T-helper 1 cell treated with Interleukin-12 subunit alpha and Interleukin-12 subunit beta and Interleukin-4 antibody, amounts not matched to agents 30 μg/mL and 1 μg/mL, for 36 hours (primary cell): ENCODE results near the gene SLC7A14.
"Not testable (repeated sequence)": the region's sequence is repeated elsewhere in the genome, so short reads cannot be mapped to it uniquely, and the experiment has no call there.

Experiments
- H3K27ac Mint-ChIP-seq: one replicate; pipeline ENCODE4 v1.8.0; 2021; ENCODE audit warnings: mild to moderate bottlenecking, mixed read lengths
- H3K27me3 Mint-ChIP-seq: one replicate; pipeline ENCODE4 v1.8.0; 2021; ENCODE audit warnings: low read depth, mixed read lengths
- H3K36me3 Mint-ChIP-seq: one replicate; pipeline ENCODE4 v1.8.0; 2021; ENCODE audit warnings: low read depth, mixed read lengths
- H3K4me1 Mint-ChIP-seq: one replicate; pipeline ENCODE4 v1.8.0; 2021; ENCODE audit warnings: low read depth, mixed read lengths
- H3K4me3 Mint-ChIP-seq: one replicate; pipeline ENCODE4 v1.8.0; 2021; ENCODE audit warnings: mild to moderate bottlenecking, moderate library complexity, mixed read lengths
- H3K9me3 Mint-ChIP-seq: one replicate; pipeline ENCODE4 v1.8.0; 2021; ENCODE audit warnings: mixed read lengths

Gene SLC7A14

GRCh38 chr3:170605490-170605889, 19.6 kb upstream of the SLC7A14 start:
- H3K27ac Mint-ChIP-seq, result no peak overlapping the region
- peaks cover 4% of the 10 kb centered on the region for H3K27me3 Mint-ChIP-seq
- no peak overlapping the region for H3K4me3 Mint-ChIP-seq
- no peaks in the 10 kb centered on the region for H3K36me3 Mint-ChIP-seq
- no peaks in the 10 kb centered on the region for H3K4me1 Mint-ChIP-seq
- H3K9me3 Mint-ChIP-seq, result no peaks in the 10 kb centered on the region

DNA sequence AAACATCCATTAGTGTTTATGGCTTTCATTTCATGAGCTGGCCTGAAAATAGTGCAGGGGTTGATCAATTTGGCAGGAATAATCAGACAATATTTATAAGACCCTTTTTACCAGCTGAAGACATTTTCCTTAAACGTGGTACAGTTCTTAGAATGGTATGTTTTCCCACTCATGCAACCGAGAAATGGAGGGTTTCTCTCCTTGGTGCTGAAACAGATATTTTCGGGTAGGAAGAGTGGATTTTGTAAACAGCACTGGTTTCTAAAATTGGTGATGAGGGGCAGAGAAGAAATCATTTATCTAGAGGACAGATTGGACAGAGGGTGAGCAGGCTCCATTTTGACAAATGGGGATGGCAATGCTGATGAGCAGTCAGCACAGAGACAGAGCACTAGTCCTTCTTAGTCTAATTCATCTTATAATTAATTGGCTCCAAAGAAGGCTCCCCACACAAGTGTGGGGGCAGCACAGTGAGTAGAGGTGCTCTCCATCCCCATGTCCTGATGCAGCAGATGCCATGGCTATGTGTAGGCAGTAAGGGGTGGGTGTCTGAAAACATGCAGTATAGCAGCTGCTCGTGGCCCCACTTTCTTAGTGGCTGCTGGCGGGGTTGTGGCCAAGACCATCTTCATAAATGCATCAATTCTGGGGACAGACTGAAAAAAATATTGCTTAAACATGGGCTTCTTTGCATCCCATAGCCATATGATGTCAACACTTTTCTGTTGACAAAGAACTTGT, 18.1 kb upstream of the SLC7A14 start:
- Mint-ChIP-seq H3K4me3 (no peak overlapping the region), H3K4me1 (no peaks in the 10 kb centered on the region), H3K27ac (no peak overlapping the region), H3K36me3 (no peaks in the 10 kb centered on the region), H3K9me3 (no peaks in the 10 kb centered on the region), H3K27me3 (peaks cover 4% of the 10 kb centered on the region)

- Mint-ChIP-seq H3K27ac (no peak overlapping the region), H3K36me3 (no peaks in the 10 kb centered on the region), H3K4me3 (no peak overlapping the region), H3K4me1 (no peaks in the 10 kb centered on the region), H3K9me3 (no peaks in the 10 kb centered on the region), H3K27me3 (peaks cover 4% of the 10 kb centered on the region)
These were observed 16.7 kb upstream of the SLC7A14 start for GRCh38 chr3:170602556-170602955.

- H3K36me3 Mint-ChIP-seq, result no peaks in the 10 kb centered on the region
- H3K4me3 Mint-ChIP-seq, result no peak overlapping the region
- no peaks in the 10 kb centered on the region for H3K9me3 Mint-ChIP-seq
- H3K27me3 Mint-ChIP-seq, result peaks cover 4% of the 10 kb centered on the region
- H3K4me1 Mint-ChIP-seq, result no peaks in the 10 kb centered on the region
- H3K27ac Mint-ChIP-seq, result no peak overlapping the region
These were observed 14.2 kb upstream of the SLC7A14 start for GRCh38 chr3:170600005-170600624.

- no peaks in the 10 kb centered on the region for H3K4me1 Mint-ChIP-seq
- peaks cover 11% of the 10 kb centered on the region for H3K27me3 Mint-ChIP-seq
- H3K4me3 Mint-ChIP-seq, result no peak overlapping the region
- no peaks in the 10 kb centered on the region for H3K36me3 Mint-ChIP-seq
- H3K27ac Mint-ChIP-seq, result no peak overlapping the region
- no peaks in the 10 kb centered on the region for H3K9me3 Mint-ChIP-seq
These were observed 13.2 kb upstream of the SLC7A14 start for GRCh38 chr3:170599091-170599490.

- H3K36me3 Mint-ChIP-seq, result no peaks in the 10 kb centered on the region
- H3K4me3 Mint-ChIP-seq, result no peak overlapping the region
These were observed 12.2 kb upstream of the SLC7A14 start for GRCh38 chr3:170598091-170598502.

GRCh38 chr3:170594528-170594927, 8.7 kb upstream of the SLC7A14 start:
- no peak overlapping the region for H3K27ac Mint-ChIP-seq
- H3K4me3 Mint-ChIP-seq, result no peak overlapping the region
- H3K27me3 Mint-ChIP-seq, result peaks cover 17% of the 10 kb centered on the region
- no peaks in the 10 kb centered on the region for H3K9me3 Mint-ChIP-seq
- H3K36me3 Mint-ChIP-seq, result no peaks in the 10 kb centered on the region
- H3K4me1 Mint-ChIP-seq, result no peaks in the 10 kb centered on the region

More at GRCh38 chr3:170598091-170598502, 12.2 kb upstream of the SLC7A14 start:
- Mint-ChIP-seq H3K4me1 (no peaks in the 10 kb centered on the region), H3K27ac (no peak overlapping the region), H3K9me3 (no peaks in the 10 kb centered on the region), H3K27me3 (peaks cover 11% of the 10 kb centered on the region)

- no peaks in the 10 kb centered on the region for H3K9me3 Mint-ChIP-seq
- no peak overlapping the region for H3K4me3 Mint-ChIP-seq
- H3K27me3 Mint-ChIP-seq, result peaks cover 24% of the 10 kb centered on the region
- no peaks in the 10 kb centered on the region for H3K36me3 Mint-ChIP-seq
- H3K27ac Mint-ChIP-seq, result no peak overlapping the region
- no peaks in the 10 kb centered on the region for H3K4me1 Mint-ChIP-seq
These were observed 7.8 kb upstream of the SLC7A14 start for GRCh38 chr3:170593634-170594033.

DNA sequence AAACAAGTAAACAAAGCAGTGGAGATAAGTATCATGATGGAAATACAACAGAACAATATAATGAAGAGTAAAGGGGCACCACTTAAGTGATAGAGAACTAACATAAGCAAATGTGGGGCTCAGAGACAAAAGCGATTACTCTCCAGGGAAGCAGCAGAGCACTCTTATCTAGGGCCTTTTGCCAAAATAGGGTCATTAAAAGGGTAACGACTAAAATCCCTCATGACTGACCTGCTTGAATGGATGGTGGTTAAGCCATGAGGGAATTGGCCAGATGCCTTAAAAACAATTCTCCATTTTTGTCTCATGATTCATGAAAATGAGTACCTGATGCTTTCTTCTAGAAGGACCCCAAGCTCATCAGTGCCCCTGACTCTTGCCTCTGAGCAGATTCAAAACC, 3.2 kb upstream of the SLC7A14 start:
- Mint-ChIP-seq H3K9me3 (no peaks in the 10 kb centered on the region), H3K27ac (no peak overlapping the region), H3K36me3 (no peaks in the 10 kb centered on the region), H3K4me1 (no peaks in the 10 kb centered on the region), H3K4me3 (no peak overlapping the region), H3K27me3 (peaks cover 40% of the 10 kb centered on the region)

GRCh38 chr3:170585008-170585936, 603 bp downstream of the SLC7A14 start:
- H3K27ac Mint-ChIP-seq, result no peak overlapping the region
- no peaks in the 10 kb centered on the region for H3K4me1 Mint-ChIP-seq
- no peaks in the 10 kb centered on the region for H3K9me3 Mint-ChIP-seq
- H3K36me3 Mint-ChIP-seq, result no peaks in the 10 kb centered on the region
- peaks cover 47% of the 10 kb centered on the region for H3K27me3 Mint-ChIP-seq
- no peak overlapping the region for H3K4me3 Mint-ChIP-seq

DNA sequence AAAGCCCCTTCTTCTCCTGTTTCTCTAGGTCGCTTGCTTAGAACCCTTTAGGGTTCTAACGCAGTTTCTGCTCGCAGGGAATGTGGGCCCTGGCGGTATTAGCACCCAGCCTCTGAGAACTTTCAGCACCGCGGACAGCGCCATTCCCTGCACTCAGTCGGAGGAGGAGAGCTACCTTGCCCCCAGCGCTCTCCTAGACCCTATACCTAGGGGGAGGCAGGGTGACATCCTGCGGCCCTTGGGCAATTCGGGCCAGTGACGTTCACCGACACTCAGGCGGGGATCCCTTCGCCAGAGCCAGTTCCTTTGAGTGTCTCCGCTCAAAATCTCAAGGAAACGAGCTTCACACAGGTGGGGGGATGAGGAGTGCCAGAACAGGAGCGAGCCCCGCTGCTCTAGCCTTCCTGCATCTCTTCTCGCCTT, 1.3 kb downstream of the SLC7A14 start:
- Mint-ChIP-seq H3K4me3 (no peak overlapping the region), H3K36me3 (no peaks in the 10 kb centered on the region), H3K27ac (no peak overlapping the region), H3K27me3 (peaks cover 47% of the 10 kb centered on the region), H3K4me1 (no peaks in the 10 kb centered on the region), H3K9me3 (no peaks in the 10 kb centered on the region)

DNA sequence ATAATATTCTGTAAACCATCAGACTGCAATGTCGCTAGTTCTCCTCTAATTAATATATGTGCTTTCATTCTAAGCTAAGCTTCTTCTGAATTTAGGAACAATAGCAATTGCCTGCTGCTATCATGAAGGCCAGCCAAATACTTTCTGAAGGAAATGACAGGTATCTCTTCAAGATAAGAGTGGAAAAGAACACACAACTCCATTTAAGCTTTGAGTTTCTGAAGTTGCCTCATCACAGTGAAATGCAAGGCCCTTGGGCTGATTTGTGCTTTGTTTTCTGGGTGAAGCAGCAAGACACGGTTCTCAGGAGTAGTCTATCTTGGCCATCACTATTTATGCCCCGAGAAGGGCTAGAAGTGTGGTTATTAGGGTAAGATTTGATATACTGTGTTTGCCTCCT, 6.2 kb downstream of the SLC7A14 start:
- H3K9me3 Mint-ChIP-seq, result no peaks in the 10 kb centered on the region

DNA sequence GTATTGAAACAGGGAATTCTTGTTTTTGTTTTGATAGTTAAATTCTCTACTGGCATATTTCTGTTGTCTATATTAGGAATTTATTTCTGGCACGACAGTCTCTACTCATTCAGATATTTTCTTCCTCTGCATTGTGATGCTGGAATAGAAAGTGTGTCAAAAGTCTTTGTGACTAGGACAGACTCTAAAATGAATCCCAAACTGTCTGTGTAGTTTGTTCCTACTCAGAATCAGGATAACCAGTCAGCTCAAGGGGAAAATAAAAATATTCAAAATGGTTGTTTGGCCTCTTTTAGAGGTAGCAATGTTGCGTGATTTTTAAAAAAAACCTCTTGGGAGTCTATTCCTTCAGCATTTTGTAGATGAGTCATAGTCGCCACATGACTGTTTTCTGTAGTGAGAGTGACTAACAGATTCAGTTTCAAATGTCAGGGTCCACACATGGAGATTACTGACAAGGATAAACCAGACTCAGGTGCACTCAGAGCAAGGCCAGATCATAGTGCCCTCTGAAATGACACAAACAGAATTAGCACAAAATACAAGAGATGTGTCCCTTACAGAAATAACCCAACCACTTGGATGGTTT, 13.1 kb downstream of the SLC7A14 start:
- Mint-ChIP-seq H3K4me1 (peaks cover 4% of the 10 kb centered on the region), H3K27ac (no peak overlapping the region), H3K9me3 (peaks cover 4% of the 10 kb centered on the region), H3K4me3 (no peak overlapping the region), H3K27me3 (peaks cover 10% of the 10 kb centered on the region), H3K36me3 (peaks cover 2% of the 10 kb centered on the region)

More for the DNA sequence above, 6.2 kb downstream of the SLC7A14 start:
- Mint-ChIP-seq H3K27me3 (peaks cover 23% of the 10 kb centered on the region), H3K4me1 (no peaks in the 10 kb centered on the region), H3K36me3 (no peaks in the 10 kb centered on the region), H3K27ac (no peak overlapping the region), H3K4me3 (no peak overlapping the region)

DNA sequence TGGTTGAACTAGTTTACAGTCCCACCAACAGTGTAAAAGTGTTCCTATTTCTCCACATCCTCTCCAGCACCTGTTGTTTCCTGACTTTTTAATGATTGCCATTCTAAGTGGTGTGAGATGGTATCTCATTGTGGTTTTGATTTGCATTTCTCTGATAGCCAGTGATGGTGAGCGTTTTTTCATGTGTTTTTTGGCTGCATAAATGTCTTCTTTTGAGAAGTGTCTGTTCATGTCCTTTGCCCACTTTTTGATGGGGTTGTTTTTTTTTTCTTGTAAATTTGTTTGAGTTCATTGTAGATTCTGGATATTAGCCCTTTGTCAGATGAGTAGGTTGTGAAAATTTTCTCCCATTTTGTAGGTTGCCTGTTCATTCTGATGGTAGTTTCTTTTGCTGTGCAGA, 18.3 kb downstream of the SLC7A14 start:
- H3K36me3 Mint-ChIP-seq, H3K4me3 Mint-ChIP-seq, H3K9me3 Mint-ChIP-seq, H3K27ac Mint-ChIP-seq, H3K27me3 Mint-ChIP-seq: not testable (repeated sequence)
- peaks cover 12% of the 10 kb centered on the region for H3K4me1 Mint-ChIP-seq
